PC-9 (cell line): ENCODE results near the gene ZNF415.

Experiments used
- CTCF ChIP-seq: fragments of 200-600 bp; sonication (generic); conservative IDR thresholded peaks from 2 replicates; pipeline ENCODE4 v1.6.1; 2017; ENCODE audit warnings: mixed run types, antibody characterized with exemption, mild to moderate bottlenecking, moderate library complexity
- EZH2 ChIP-seq: fragments of 200-600 bp; sonication (generic); IDR thresholded peaks from 2 replicates; pipeline ENCODE4 v1.8.0; 2017; ENCODE audit warnings: antibody characterized with exemption, low read depth

DNA sequence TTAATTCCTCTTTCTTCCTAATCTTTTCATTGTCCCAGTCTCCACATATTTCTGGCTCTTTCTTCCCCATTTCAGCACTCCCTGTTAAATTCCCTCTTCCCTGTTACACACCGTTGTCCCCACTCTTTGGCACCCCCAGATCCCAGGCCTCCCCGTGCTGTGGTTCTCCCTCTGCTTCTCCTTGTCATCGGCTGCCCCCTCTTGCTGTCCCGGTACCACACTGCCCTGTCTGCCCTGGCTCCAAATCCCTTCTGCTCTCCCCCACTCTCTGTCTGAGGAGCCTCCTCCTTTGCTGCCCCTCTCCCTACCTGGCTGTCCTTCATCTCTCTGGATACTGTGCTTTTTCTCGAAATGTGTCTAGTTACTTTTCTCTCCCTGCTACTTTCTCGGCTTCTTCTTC, 983 bp downstream of the ZNF415 start:
- no peak for TF ChIP-seq CTCF
- no peak for TF ChIP-seq EZH2
